GM10847 (cell line): ENCODE data around the gene CACNA1F.

Source experiments
- POLR2A ChIP-seq: IDR thresholded peaks from 2 replicates; pipeline ENCODE4 v1.6.1; 2011; ENCODE audit not compliant: insufficient read length; ENCODE audit errors: extremely low read depth

The CACNA1F gene

GRCh38 chrX:49198540-49199314, 34.4 kb downstream of the CACNA1F start:
- TF ChIP-seq POLR2A = no peak

GRCh38 chrX:49197543-49198087, 35.5 kb downstream of the CACNA1F start:
- TF ChIP-seq POLR2A = no peak

- TF ChIP-seq POLR2A = no peak
Observed at GRCh38 chrX:49193542-49193964, 39.6 kb downstream of the CACNA1F start.

- TF ChIP-seq POLR2A = no peak
Observed at GRCh38 chrX:49192722-49193328, 40.3 kb downstream of the CACNA1F start.

GRCh38 chrX:49191574-49192011, 41.5 kb downstream of the CACNA1F start:
- TF ChIP-seq POLR2A = no peak

- peak; percentile 77 for TF ChIP-seq POLR2A
Observed at GRCh38 chrX:49190821-49191573, 42.1 kb downstream of the CACNA1F start.

- TF ChIP-seq POLR2A = no peak
Observed at GRCh38 chrX:49189606-49190005, 43.5 kb downstream of the CACNA1F start.

- no peak for TF ChIP-seq POLR2A
Observed at GRCh38 chrX:49188468-49189076, 44.6 kb downstream of the CACNA1F start.

- TF ChIP-seq POLR2A = no peak
Observed at GRCh38 chrX:49187526-49187925, 45.6 kb downstream of the CACNA1F start.

- no peak for TF ChIP-seq POLR2A
Observed at GRCh38 chrX:49187028-49187394, 46.1 kb downstream of the CACNA1F start.

- TF ChIP-seq POLR2A = peak; percentile 63
Observed at GRCh38 chrX:49186125-49187027, 46.8 kb downstream of the CACNA1F start, which contains the start of gene PRICKLE3. Gene PRICKLE3, minus strand, starts transcription at chrX:49186373. Its CDS starts 76 bp downstream, at chrX:49186297.

GRCh38 chrX:49184294-49185281, 48.6 kb downstream of the CACNA1F start:
- no peak for TF ChIP-seq POLR2A

- no peak for TF ChIP-seq POLR2A
Observed at GRCh38 chrX:49183701-49184281, 49.3 kb downstream of the CACNA1F start.
